ENCODE results near the gene ZNF559.

ZNF559 gene

GRCh38 chr19:9354651-9355050 lies 30.7 kb downstream of the ZNF559 start:
- no peak for DNase-seq

- no peak for DNase-seq
Measured at GRCh38 chr19:9362905-9363304, 38.9 kb downstream of the ZNF559 start, which contains the start of gene ZNF177. Gene ZNF177, plus strand, starts transcription at chr19:9363013. Its CDS starts 15,299 bp downstream, at chr19:9378312.

GRCh38 chr19:9370738-9371619 lies 47.0 kb downstream of the ZNF559 start:
- DNase-seq: no peak

- no peak for DNase-seq
Measured at GRCh38 chr19:9381361-9381785, 57.4 kb downstream of the ZNF559 start.

All from SW 1271 (cell line).